NOMO-1 treated with DMSO at 0.1 percent for 48 hours (cell line): ENCODE data around the gene MUC5AC.

Experiments used
- DNase-seq: peaks from one replicate; lab custom pipeline; 2025; ENCODE audit not compliant: unreplicated experiment; lab: John Stamatoyannopoulos, UW

MUC5AC gene

DNA sequence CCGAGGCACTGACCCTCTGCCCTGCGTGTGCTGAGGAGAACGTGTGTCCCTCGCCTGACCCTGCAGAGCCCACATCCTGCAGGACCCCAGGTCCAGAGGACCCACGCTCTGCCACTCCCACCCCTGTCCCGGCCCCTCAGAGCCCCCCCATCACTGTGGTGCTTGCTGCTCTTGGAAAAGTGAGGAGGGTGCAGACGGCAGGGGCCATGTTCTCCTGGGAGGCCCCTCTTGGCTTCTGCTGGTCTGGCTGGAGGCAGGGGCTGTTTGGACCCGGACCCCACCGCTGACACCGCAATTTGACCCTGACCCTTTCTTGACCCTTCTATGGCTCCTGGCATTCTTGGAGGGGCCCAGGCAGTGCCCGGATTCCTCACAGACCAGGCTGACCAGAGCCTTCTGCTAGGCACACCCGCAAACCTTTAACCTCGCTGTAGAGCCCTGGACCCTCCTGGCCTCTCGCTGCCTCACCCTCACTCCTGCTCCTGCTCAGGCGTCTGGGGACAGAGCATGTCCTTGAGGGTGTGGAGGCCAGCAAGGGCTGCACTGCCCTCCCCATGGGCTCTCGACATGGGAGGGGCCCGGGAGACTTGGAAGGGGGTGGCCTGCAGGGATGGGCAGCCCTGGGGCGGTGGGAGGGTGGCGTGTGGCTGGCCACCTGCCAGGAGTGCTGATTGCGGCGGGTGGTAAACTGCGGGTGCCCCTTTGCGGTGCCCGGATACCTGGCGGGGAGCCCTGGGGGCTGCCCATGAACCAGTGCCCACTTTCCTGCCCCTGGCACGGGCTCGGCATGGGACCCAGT lies 37.0 kb upstream of the MUC5AC start:
- no peak for DNase-seq

DNA sequence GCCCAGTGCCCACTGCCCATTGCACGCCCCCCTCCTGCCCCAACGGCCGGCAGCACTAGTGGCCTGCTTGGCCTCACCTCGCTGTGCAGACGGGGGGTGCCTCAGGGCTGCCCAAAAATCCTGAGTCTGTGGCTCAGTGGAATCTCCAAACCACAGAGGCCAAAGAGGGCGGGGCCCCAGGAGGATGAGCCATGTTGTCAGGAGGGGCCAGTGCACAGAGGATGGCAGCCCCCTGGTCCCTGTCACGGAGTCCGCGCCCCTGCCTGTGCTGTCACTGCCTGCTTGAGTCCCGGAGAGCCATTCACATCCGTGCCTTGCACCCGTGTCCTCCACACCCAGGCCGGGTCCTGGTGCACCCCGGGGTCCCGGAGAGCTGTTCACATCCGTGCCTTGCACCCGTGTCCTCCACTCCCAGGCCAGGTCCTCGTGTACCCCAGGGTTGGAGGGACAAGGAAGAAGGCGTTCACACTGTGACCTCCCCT lies 36.4 kb upstream of the MUC5AC start:
- DNase-seq: no peak

DNA sequence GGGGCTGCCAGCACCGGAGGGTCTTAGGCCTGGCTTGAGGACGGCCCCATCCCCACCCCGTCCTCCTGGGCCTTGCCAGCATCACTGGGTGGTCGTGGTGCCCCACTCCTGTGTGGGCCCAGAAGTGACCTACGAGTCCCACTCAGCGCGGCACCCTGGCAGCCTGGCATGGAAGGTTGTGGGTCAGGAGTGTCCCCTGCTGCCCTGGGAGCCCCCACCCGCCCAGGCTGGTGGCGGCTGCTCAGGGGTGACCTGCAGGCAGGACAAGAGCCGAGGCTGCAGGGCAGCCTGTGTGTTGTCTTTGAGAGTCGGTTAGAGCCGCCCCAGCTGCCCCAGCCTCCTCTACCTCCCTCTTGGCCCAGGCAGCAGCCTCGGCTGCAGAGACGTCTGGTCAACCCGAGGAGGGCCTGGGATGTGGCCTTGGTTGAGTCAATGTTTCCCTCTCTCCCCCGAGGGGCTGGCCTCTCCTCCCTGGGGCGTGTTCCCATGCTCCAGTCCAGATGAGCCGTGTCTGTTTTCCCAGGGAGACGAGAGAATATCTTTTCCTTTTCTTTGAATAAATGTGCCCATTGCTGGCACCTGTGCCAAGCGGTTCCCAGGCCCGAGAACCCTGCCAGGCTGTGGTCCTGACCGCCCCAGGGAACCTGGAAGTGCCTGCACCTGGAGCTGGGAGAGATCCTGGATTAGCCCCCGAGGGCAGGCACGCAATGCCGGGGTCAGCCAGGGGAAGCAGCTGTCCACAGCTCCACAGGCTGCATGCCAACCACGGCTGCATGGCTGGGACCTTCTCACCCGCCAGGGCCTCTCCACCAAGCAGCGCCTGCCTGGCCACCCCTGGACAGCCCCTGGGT lies 35.7 kb upstream of the MUC5AC start:
- DNase-seq: no peak

DNA sequence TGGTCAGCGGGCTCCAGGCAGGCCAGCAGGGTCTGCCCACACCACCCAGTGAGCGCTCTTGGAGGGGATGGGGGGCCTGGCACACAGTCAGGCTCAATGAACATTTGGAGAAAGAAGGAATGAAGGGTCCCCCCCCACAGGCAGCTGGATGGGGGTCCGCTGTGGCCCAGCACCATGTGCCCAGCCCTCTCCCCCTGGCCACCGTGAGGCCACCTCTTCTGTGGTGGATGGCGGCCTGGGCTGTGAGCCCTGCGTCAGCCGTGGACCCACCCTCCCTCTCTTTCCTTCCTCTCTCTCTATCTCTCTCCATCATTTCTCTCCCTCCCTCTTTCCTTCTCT lies 35.1 kb upstream of the MUC5AC start:
- DNase-seq: no peak

DNA sequence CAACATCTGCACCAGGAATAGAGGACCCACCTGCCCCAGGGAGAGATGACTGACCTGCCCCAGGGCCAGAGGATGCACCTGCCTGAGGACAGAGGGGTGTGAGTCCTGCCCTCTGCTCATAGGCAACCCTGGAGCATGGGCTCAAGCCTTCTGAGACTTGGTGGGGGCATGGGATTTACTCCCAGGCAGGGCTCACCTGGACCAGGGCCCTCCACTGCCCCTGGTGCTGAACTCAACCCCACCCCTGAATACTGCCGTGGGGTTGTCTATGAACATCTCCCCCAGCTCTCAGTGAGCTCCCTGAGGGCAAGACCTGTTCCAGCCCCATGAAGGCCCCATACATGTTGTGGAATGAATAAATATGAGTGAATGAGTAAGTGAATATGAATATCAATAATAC lies 33.8 kb upstream of the MUC5AC start:
- DNase-seq: no peak

DNA sequence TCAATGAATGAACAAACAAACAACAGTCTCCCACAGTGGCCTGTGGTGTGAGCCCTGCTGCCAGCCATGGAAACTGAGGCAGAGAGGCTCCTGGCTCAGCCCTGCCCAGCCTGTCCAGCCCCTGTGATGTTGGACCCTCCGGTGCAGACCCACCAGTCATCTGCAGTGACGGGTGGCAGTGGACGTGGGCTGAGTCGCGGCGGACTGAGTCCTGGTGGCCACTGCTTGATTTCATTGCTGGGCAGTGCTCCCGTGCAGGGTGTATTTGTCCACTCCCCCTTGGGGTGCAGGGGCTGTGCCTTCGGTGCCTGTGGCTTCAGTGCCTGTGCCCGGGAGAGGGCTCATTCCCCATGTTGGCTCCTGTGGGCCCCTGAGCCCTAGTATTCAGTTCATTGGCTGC lies 31.9 kb upstream of the MUC5AC start:
- DNase-seq: no peak

DNA sequence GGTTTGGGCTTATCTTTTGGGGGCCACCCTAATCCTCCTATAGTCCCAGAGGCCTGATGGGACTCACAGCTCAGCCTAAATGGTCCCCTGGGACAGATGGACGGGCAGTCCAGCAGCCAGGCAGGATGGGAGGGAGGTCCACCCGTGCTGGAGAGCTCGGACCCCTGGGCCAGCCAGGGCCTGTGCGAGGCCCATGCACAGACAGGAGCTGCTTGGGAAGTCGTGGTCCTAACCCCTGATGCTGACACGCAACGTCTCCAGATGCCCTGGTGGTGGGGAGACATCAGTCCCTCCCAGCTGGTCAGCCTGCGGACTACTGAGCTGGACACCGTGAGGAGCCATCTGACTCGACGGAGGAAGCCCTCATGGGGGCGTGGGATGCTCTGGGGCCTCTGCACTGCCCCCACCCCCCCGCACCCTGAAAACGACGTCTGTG lies 31.2 kb upstream of the MUC5AC start:
- DNase-seq: no peak

DNA sequence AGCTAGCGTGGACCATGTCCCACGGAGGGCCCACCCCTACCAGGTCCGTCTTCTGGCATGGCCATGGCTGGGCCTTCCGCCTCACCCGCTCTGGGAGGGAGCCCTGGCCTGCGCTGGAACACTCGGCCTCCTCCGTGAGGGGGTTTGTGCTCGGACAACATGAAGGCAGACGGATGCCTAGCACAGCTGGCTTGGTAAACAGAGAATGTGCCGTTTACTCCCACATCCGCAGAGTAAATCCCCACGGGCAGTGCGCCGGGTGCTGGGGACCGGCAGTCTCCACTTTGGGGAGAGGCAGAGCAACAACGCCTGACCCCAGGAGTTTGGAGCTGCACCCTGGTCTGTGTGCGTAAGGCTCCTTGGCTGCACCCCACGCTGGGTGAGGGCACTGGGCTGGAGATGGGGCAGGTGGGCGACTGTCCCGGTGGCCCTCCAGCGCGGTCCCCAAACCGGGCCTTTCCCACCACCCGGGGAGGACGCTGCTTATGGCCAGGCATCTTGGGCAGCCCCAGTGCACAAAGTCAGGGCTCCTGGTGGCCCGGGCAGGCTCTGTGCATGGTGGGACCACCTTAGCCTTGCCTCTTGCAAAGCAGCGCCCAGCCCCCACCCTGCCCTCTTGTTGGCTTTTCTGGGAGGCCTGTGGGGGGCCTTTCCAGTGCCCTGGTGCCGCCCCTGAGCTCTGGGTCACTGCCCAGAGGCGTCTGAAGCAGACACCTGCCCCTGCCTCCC lies 30.7 kb upstream of the MUC5AC start:
- no peak for DNase-seq

DNA sequence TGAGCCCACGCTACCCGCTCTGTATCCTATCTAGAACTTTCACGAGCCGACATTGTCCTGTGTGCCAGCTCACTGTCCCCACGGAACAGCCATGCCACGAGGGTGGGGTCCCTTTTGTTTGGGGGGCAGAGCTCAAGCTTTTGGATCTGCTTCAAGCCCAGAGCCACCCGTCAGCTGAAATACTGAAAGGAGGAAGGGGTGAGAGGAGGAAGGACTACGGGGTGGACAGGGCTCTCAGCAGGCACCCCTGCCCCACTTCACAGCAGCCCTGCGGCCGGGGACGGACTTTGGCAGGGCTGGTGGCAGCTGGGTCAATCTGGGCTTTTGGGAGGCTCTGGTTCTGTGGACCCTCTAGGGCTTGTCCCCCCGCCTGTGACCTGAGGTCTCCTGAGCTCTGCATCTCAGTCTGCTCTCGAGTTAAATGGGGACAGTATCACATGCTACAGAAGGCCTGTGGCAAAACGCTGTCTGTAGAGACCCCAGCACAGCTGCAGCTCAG lies 30.0 kb upstream of the MUC5AC start:
- DNase-seq: no peak

DNA sequence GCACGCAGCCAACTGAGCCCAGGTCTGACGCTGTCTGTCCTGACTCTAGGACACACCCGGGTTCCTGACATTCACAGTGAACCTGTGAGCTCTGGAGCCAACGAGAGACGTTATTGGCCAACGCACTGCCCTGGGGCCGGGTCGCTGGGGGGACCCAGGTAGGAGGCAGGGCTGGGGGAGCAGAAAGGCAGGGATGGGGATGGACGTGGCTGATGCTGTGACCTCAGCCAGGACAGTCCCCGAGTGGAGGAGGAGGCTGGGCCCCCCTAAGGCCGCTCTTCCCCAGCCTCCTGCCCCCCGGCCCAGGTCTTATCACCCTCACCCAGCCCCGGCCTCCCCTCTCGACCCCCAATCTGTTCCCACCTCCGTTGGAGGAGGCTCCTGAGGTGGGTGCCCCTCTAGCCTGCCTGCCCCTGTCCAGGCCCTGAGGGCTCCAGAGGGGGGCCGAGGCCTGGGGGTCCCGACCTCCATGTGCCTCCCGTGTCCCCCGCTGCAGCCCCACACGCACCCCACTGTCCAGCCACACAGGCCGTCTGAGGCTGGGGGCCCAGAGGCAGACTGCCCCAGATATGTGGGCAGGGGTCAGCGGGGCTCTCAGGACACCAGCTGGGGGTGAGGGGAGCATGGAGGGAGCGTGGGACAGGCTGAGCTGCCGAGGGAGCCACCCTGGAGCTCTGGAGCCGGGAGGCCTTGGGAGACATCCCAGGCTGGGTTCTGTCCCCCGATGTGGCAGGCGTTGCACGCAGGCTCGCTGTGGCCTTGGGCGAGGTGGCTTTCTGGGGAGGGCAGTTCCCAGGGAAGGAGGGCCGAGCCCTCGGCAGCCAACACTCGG lies 29.2 kb upstream of the MUC5AC start:
- no peak for DNase-seq

DNA sequence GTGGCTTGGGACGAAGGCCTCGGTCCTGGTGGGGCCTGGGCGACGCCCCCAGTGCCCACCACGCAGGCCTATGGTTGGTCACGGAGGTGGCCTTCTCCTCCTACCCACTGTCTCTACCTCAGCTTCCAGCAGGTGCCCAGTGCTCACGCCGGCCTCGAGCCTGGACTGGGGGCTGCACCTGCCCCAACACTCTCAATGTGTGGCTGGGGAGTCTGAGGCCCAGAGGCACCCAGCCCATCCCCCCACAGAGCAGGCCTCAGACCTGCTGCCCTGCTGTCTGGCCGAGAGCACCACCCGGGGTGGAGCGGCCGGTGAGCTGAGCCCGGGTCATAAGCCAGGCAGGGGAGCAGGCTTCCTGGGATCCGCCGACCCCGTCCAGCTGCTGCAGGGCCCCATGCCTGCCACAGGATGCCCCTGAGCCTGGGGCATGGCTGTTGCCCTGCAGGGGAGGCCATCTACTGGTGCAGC lies 28.6 kb upstream of the MUC5AC start:
- no peak for DNase-seq

DNA sequence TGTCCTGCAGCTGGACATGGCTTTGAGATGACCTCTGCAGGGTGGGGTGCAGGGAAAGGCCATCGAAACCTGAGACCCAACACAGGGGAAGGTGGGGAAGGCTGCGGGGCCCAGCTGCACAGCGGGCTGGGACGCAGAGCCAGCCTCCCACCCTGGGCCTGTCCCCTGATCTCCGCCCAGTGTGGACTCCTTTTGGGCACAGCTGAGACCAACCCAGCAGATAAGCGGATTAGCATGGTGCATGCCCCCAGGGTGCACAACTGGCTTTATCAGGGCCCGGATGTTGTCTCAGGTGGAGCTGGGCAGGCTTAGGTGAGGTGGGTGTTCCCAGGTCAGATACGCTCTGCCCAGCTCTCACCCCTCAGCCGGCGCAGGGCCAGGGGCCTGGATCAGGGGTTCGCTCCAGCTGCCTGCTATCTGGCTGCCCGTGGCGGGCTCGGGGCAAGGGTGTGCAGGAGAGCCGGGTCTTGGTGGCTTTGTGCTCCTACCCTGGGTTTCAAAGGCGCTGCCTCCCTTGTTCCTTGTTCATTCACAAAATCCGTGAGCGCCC lies 28.1 kb upstream of the MUC5AC start:
- DNase-seq: no peak

DNA sequence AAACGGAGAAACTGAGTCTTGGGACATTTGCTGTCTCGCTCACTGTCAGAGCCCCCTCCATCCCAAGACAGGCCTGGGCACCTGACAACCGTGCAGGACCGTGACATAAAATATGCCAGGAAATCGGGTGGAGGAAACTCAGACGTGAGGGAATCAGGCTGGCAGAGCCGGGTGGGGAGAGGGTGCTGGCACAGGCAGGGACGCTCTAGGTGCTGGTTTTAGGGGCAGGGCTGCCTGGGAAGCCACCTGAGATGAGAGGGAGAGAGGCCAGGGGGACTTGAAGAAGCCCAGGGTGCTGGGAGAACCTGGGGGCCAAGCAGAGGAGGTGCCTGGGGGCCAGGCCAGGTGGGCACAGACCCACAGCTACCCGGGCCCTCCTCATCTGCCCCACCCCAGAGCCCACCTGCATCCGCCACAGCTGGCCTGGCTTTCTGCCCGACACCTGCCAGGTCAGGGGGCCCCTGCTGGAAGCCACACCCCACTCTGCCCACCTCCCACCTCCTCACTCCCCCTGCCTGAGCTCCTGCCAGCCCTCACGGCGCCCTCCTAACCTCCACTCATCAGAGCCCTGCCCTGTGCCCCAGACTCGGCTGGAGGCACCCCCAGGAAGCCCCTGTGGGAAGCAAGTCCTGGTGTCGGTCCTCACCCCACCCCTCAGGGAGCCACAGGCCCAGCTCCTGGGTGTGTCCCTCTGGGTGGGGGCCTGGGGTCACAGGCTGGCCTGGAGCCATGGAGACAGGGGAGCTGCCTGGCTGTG lies 27.3 kb upstream of the MUC5AC start:
- DNase-seq: no peak

DNA sequence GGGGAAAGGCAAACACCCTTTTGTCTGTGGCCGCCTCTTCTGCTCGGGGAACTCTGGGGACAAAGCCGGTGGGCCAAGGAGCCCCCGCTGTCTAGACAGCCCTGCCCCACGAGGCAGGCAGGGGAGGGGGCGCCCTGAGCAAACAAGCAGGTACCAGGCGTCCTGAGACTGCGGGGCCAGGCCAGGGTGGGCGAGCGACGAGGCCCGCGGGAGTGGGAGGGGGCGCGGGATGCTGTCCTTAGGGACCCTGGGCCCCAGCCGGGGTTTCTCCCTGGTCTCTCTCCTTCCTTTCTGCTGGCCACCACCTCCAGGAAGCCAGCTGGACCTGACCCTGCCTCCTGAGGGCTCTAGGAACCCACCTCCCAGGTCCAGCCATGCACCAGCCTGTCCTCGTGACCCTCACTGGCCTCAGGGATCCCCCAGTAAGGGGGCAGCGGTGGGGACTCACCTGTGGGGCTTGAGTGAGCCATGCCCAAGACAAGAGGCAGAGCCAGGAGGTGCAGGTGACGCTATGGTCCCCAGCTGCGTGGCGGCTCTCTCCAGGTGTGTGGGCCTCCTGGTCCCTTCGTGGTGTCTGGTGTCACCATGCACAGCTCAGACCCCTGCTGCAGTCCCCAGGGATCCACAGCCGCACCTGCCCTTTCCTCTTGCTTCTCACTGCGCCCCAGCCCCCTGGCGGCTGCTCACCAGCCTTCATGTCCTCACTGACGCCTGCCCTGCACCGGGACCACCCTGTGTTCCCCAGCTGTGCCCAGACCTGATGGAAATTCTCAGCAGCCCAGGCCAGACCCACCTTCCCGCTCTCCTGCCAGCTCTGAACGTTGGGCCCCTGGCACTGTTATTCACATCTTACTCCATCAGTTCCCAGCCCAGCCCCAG lies 26.5 kb upstream of the MUC5AC start:
- no peak for DNase-seq

DNA sequence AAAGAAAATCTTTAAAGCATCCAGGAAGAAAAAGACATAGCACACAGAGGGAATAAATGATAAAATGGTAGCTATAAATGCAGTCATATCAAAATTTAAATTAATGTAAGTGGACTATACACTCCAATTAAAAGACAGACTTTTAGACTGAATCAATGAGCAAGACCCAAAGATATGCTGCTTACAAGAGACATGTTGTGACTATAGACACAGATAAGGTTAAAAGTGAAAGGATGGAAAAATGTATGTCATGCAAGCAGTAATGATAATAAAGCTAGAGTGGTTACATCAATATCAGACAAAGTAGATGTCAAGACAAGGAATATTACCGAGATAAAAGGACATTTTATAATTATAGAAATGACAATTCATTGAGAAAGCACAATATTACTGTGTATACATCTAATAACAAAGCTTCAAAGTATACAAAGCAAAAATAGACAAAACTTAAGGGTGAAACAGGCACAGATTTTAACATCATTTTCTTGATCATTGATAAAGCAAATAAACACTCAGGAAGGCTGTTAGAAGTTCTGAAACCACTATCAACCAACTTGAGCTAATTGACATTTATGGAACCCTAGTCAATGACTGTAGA lies 22.8 kb upstream of the MUC5AC start:
- no peak for DNase-seq

DNA sequence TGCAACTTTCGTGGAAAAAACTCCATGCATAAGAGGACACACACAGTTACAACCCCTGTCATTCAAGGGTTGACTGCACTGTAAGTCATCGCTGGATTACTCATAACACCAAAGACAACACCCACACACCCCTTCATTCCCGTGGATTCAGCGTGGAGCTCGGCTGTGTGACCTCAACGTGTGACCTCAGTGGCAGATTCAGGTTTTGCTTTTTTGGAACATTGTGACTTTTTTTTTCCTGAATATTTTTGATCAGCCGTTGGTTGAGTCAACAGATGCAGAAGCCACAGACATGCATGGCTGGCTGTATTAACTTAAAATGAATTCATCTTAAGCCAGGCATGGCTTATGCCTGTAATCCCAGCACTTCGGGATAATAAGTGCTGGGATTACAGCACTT lies 19.7 kb upstream of the MUC5AC start:
- DNase-seq: no peak

DNA sequence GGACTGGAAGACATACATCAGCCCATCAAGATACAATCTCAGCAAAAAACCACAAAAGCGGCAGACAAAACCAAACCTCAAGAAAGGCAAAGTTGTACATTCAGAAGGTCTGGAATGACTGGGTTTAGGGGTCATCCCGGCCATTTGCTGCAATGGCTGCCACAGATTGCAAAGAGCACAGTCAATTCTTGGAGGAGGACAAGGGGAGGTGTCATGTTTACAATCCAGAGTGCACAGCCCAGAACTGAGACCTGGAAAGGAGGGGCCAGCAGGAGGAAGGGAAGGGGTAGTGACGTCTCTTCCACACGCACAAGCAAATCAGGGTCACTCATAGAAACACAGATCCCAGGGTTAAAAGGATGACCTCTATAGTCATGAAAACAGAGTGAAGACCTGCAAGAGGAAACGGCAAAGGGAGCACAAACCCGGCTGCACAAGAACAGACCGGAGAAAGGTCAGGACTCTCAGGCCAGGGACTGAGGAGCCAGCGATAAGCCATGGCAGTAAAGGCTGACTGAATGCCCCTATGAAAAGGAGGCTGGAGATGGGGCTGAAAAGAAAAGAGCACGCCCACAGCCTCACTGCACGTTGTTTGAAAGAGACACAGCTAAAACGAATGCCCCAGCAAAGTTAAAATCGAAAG lies 18.2 kb upstream of the MUC5AC start:
- no peak for DNase-seq
